HG03521 (cell line): ENCODE results near the gene ASB16.

Experiments
- ATAC-seq: cut with Tn5 transposase; IDR thresholded peaks from one replicate; pipeline ENCODE4 v1.9.1; 2021; ENCODE audit warnings: mild to moderate bottlenecking, moderate library complexity; ENCODE audit not compliant: unreplicated experiment

The ASB16 gene

GRCh38 chr17:44206825-44207155 is 36.3 kb downstream of the ASB16 start:
- ATAC-seq = no peak

DNA sequence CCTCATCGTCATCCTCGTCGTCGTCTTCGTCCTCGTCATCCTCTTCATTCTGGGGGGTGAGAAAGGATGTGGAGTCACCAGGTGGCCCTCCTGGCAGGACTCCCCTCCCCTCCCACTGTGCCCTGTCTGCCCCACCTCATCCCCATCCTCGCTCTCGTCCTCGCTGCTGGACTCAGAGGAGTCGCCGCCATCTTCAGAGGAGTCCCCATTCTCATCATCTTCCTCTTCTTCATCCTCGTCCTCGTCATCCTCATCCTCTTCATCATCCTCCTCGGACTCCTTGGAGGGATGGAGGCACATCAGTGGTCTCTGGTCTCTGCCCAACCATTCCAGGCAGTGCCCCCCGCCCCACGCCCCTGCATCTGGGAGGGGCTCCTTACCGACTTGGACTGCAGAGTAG is 36.8 kb downstream of the ASB16 start:
- ATAC-seq = no peak

GRCh38 chr17:44207743-44208142 is 37.2 kb downstream of the ASB16 start:
- ATAC-seq = no peak

DNA sequence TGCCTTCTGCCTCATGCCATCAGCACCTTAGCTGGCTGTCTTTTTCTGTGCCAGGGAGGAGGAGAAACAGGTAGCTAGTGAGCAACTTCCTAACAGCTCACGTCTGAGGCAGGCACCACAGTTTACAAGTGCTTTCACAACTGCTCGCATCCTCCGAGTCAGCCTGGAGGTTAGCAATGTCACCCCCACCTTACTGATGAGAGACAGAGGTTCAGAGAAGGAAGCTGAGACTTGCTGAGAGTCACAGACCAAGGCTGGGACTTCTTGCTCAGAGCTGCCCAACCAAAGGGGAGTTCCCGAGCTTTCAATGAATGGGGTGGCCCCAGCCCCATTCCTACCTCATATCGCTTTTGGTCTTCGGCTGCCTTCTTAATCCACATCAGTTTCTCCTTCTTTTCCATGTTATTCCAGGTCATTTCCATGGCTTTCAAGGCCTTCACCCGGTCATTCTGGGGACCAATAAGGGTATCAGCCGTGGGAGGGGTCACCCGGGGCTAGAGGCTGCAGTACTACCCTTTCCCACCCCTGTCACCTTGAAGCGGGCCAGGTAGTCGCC is 39.4 kb downstream of the ASB16 start:
- ATAC-seq = peak; percentile 8

- ATAC-seq = peak; percentile 70
These were observed 40.1 kb downstream of the ASB16 start for GRCh38 chr17:44210342-44211192.

- no peak for ATAC-seq
These were observed 41.1 kb downstream of the ASB16 start for GRCh38 chr17:44211281-44212265.

DNA sequence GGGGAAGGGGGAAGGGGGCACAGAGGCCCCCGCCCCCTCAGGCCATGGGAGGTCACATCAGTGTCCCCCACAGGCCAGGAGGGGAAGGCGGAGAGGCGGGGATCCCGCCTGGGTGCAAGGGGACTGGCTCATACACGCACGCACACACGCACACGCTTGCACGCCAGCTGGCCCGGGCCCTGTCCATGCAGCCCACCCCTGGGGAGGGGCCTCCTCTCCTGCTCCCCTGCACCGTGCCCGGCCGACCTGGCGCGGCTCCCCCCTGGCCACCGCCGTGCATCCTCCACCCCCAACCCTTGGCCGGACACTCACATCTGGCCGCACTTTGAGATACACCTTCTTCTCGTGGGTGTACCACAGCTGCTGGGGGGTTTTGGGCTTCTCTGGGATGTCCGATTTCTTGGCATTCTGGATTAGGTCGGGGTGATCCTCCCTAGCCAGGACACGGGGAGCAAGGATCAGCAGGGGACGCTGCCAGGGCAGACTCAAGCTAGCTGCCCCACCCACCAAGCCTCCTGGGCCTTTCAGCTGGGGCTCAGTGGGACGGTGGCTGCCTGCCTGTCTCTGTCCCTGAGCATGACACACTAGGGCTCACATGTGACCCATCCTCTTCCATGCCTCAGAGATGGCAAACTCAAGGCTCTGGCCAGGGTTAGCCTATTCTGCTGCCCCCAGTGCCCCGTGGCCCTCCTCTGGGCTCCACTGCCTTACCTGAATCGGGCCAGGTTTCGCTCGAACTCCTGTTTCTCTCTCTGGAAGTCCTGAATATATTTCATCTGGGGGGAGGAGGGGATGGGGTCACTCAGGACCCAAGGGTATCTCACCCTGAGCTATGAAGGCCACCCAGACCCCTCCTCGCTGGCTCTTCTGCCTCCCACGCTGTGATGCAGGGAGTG is 42.3 kb downstream of the ASB16 start:
- no peak for ATAC-seq

- ATAC-seq = no peak
These were observed 43.1 kb downstream of the ASB16 start for GRCh38 chr17:44213403-44214229.

DNA sequence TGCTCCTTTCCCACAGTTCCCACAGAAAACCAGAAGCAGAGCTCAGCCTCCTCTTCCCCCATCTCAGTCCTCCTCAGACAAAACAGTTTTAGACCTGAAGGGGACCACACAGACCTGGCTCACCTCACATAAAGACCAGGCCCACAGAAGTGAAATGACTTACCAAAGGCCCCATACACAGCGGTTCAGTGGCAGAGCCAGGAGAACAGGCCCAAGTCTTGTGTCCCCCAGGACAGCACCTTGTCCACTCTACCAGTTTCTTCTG is 43.7 kb downstream of the ASB16 start:
- no peak for ATAC-seq

- no peak for ATAC-seq
These were observed 44.4 kb downstream of the ASB16 start for GRCh38 chr17:44214896-44215295.

GRCh38 chr17:44216173-44216572 is 45.7 kb downstream of the ASB16 start:
- ATAC-seq = no peak

DNA sequence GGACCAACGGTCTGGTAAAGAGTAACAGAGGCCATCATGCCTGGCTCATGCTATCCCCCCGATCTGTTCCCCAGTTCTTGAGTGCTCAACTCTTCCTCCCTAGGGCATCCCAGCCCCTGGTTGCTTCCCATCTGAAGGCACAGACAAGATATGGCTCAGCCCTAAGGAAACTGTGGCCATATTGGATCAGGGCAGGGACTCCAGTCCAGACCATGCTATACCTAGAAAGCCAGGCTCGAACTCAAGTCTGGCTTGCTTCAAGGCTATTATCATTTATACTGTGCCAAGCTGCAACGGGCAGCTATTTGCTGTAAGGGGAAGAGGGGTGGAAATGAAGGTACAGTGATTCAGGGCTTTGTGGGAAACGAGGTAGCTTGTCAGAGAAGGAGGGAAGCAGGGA is 46.2 kb downstream of the ASB16 start:
- ATAC-seq = no peak

DNA sequence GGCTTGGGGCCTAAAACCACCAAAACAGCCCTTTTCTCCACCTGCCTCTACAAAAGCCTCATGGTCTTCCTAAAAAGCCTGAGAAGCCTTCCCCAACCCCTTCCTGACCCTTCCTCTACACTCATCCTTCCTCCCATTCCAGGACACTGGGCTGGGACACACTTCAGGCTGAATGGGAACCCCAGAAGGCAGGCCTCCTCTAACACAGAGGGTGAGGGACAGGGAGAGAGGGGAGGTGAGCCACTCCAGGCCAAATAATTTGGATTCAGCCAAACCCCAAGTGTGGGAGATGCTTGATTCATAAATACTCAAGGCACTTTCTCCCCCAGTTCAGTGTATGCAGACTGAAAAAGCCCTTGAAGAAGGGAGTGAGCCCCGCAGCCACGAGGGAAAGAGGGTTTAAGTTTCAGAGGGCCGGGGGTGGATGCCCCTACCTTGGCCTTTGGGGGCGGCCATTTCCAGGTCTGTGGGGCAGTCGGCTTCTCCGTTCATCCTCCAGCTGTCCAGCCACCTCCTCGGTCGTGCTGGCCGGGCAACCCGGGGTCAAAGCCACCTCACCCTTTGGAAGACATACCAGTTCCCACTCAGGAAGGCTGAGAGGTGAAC is 47.3 kb downstream of the ASB16 start:
- ATAC-seq = no peak

- ATAC-seq = peak; percentile 38
These were observed 48.0 kb downstream of the ASB16 start for GRCh38 chr17:44218344-44219107.

DNA sequence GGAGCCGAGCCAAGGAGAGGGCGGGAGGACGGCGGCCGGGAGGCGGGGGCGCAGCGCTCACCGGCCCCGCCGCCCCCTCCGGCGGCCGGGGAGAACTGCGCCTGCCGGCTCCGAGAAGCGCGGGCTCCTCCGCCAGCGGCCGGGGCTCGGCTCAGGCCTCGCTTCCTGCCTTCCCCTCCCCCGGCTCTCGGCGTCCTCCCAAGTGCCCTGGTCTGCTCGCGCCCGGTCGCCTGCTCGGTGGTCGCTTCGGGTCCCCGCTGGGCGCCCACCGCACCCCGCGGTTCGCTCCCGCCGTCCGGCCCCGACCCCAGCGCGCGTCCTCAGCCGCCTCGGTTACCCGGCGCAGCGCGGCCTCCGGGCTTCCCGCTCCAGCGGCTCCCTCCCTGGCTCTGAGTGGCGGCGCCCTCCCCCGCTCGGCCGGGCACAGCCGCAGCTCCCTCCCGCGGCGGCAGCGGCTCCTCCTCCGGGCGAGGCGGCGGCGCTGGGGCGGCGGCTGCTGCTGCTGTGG is 48.7 kb downstream of the ASB16 start:
- ATAC-seq = peak; percentile 38

DNA sequence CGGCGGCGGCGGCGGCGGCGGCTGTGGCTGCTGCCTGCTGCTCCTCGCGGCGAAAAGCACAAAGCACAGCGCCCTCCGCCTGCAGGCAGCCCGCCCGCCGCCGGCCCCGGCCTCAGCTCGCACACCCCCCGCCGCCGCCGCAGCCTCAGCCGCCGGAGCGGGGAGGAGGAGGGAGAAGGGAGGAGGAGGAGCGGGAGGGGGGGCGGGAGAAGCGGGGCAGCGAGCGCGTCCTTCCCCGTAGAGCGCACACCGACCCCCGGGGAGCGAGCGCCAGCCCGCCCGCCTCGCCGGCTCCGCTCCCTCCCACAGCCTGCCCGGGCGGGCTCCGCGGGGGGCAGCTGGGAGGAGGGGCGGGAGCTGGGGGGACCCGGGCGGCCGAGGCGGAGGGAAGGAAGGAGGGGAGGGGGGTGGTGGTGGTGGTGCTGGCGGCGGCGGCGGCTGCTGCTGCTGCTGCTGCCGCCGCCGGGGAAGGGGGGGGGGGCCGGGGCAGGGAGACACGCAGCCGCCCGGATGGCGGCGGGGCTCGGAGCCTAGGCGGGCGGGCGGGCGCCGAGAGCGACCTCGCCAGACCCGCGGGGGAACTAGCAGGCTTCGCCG is 49.2 kb downstream of the ASB16 start, which contains the start of gene UBTF:
Gene UBTF, minus strand, starts transcription at position 60 of the 597 bp plus-strand sequence. CDS start 1,446 bp downstream, outside the sequence.
- ATAC-seq = peak; percentile 14

DNA sequence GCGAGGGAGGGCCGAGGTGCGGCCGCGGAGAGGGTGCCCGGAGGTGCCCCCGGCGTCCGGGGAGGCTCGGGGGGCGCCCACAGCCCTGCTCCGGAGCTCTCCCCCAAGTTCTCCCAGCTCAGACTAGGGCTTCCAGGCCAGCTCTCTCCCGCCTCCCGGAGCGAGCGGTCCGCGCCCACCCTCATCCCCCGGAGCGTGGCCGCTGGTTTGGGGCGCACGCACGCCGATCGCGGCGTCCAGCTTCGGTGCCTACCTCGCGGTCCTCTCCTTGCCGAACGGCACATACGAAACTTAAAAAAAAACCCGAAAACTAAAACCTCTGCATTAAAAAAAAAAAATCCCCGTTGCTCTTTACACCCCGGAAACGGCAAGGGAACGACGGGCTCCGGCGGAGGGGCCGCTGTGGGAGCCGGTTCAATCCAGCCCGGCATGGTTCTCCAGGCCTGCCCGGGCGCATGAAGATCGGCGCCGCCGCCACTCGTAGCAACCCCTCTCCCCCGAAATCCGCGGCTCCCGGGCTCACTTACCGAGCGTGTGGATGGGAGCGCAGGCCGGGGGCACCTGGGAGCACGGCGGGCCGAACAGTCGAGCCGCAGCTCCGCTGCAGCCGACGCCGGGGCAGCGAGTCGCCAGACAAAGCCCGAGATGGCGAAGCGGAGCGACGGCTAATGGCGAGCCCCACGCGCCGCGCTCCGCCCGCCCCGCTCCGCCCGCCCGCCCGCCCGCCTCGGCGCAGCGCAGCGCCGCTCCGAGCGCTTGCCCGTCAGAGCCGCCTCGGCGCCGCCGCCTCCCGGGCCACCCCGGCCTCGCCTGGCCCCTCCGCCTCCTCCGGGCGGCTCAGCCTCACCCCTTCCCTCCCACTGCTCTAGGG is 49.9 kb downstream of the ASB16 start:
- ATAC-seq = no peak
